Breast epithelium (tissue), 4 donors: Measurements from ENCODE around the gene SRGAP1. TPM values are rescaled to one million over a fixed set of nuclear protein-coding genes. Genes with fewer than 3 reads are reported as not detected.

Experiments used
- DNase-seq, 2 donors: peaks; one replicate each; pipeline ENCODE4 v3.0.0-alpha.2; 2019; ENCODE audit warnings: low spot score in 2 of 2
- H3K27ac ChIP-seq, 2 donors: fragments of 200-600 bp; sonication (generic) in 1 of 2; one replicate each; pipeline ENCODE4 v1.5.1; 2016 to 2019; ENCODE audit warnings: mild to moderate bottlenecking in 1 of 2
- H3K27me3 ChIP-seq, 2 donors: fragments of 200-600 bp; sonication (generic) in 1 of 2; one replicate each; pipeline versions ENCODE4 v1.5.1 to v1.6.0; 2017 to 2019; ENCODE audit warnings: control low read depth in 1 of 2, mild to moderate bottlenecking in 1 of 2
- H3K36me3 ChIP-seq: fragments of 200-600 bp; one replicate; pipeline ENCODE4 v1.5.1; 2019
- H3K4me1 ChIP-seq, 2 donors: fragments of 200-600 bp; sonication (generic); one replicate each; pipeline ENCODE4 v1.5.1; 2016 to 2019; ENCODE audit warnings: control low read depth in 1 of 2
- H3K4me3 ChIP-seq, 3 donors: fragments of 200-600 bp; sonication (generic); 1 replicate in 2 of 3; 2 replicates in 1 of 3; pipeline ENCODE4 v1.5.1; 2016 to 2019; ENCODE audit warnings: mild to moderate bottlenecking in 3 of 3, moderate library complexity in 2 of 3
- H3K9me3 ChIP-seq, 2 donors: fragments of 200-600 bp; sonication (generic) in 1 of 2; one replicate each; pipeline ENCODE4 v1.5.1; 2016 to 2019; ENCODE audit warnings: control low read depth in 1 of 2
- CTCF ChIP-seq, 3 donors: fragments of 450-650 bp; IDR thresholded peaks; one replicate each; pipeline ENCODE4 v1.5.1; 2016 to 2017; ENCODE audit warnings: antibody characterized with exemption in 3 of 3, mild to moderate bottlenecking in 3 of 3, moderate library complexity in 3 of 3
- POLR2A ChIP-seq: fragments of 450-650 bp; IDR thresholded peaks from one replicate; pipeline ENCODE4 v1.6.1; 2016; ENCODE audit warnings: antibody characterized with exemption, mild to moderate bottlenecking, moderate library complexity
- POLR2AphosphoS5 ChIP-seq, 3 donors: sonication (generic); formaldehyde crosslinking; IDR thresholded peaks; one replicate each; pipeline ENCODE4 v1.6.1; 2017; ENCODE audit warnings: antibody characterized with exemption in 3 of 3
- intact Hi-C: fragments of 100-400 bp; cut with DNase I; formaldehyde crosslinking; loops from one replicate; pipeline ENCODE4 v1.15.1; 2023; ENCODE audit warnings: low total_unique reads
- total RNA-seq, 3 donors: library from RNA; depleted of rRNA; stranded (reverse); fragments of >200 nt; gene quantifications; one replicate each; pipeline ENCODE4 v1.1.0, GENCODE V29; 2016

Gene SRGAP1
- total RNA-seq, 3 donors from 2014 or later = 20.3 to 58.7 (median 29.3) TPM

GRCh38 chr12:64058541-64059265, 214.2 kb downstream of the SRGAP1 start:
- no peak for TF ChIP-seq CTCF (IDR thresholded peaks at IDR 0.05)
- no peak for TF ChIP-seq POLR2AphosphoS5 (IDR thresholded peaks at IDR 0.05)
- TF ChIP-seq POLR2A = no peak
- intact Hi-C loops = no loop called here
- H3K4me3 ChIP-seq = no peak overlapping the region

GRCh38 chr12:64059685-64060084, 215.2 kb downstream of the SRGAP1 start:
- TF ChIP-seq CTCF (IDR thresholded peaks at IDR 0.05) (no peak), POLR2AphosphoS5 (IDR thresholded peaks at IDR 0.05) (no peak), POLR2A (no peak)
- intact Hi-C loops = no loop called here
- DNase-seq = no peak
- no peaks in the 10 kb centered on the region for H3K9me3 ChIP-seq
- H3K27me3 ChIP-seq = no peaks in the 10 kb centered on the region
- no peaks in the 10 kb centered on the region for H3K36me3 ChIP-seq
- H3K4me1 ChIP-seq = no peaks in the 10 kb centered on the region
- H3K27ac ChIP-seq = no peak overlapping the region
- H3K4me3 ChIP-seq = no peak overlapping the region

More at GRCh38 chr12:64058541-64059265, 214.2 kb downstream of the SRGAP1 start:
- no peak for DNase-seq
- no peaks in the 10 kb centered on the region for H3K9me3 ChIP-seq
- no peaks in the 10 kb centered on the region for H3K4me1 ChIP-seq
- no peak overlapping the region for H3K27ac ChIP-seq
- H3K36me3 ChIP-seq = no peaks in the 10 kb centered on the region
- H3K27me3 ChIP-seq = no peaks in the 10 kb centered on the region

- no peaks in the 10 kb centered on the region for H3K4me1 ChIP-seq
- DNase-seq = no peak
- H3K9me3 ChIP-seq = no peaks in the 10 kb centered on the region
- no peaks in the 10 kb centered on the region for H3K27me3 ChIP-seq
- H3K4me3 ChIP-seq = no peak overlapping the region
- H3K36me3 ChIP-seq = no peaks in the 10 kb centered on the region
- intact Hi-C loops = no loop called here
- TF ChIP-seq CTCF (IDR thresholded peaks at IDR 0.05) (no peak), POLR2AphosphoS5 (IDR thresholded peaks at IDR 0.05) (no peak), POLR2A (no peak)
- H3K27ac ChIP-seq = no peak overlapping the region
Observed at GRCh38 chr12:64061868-64062375, 217.4 kb downstream of the SRGAP1 start.

GRCh38 chr12:64063121-64063520, 218.6 kb downstream of the SRGAP1 start:
- no peaks in the 10 kb centered on the region for H3K36me3 ChIP-seq
- H3K4me1 ChIP-seq = no peaks in the 10 kb centered on the region
- H3K27me3 ChIP-seq = no peaks in the 10 kb centered on the region
- no peak for DNase-seq
- TF ChIP-seq POLR2A (no peak), CTCF (IDR thresholded peaks at IDR 0.05) (no peak), POLR2AphosphoS5 (IDR thresholded peaks at IDR 0.05) (no peak)
- no peaks in the 10 kb centered on the region for H3K9me3 ChIP-seq
- no peak overlapping the region for H3K27ac ChIP-seq
- H3K4me3 ChIP-seq = no peak overlapping the region
- intact Hi-C loops = no loop called here

GRCh38 chr12:64064240-64064639, 219.7 kb downstream of the SRGAP1 start:
- TF ChIP-seq CTCF (IDR thresholded peaks at IDR 0.05) (no peak), POLR2A (no peak), POLR2AphosphoS5 (IDR thresholded peaks at IDR 0.05) (no peak)
- intact Hi-C loops = no loop called here

More at GRCh38 chr12:64064240-64064639, 219.7 kb downstream of the SRGAP1 start:
- no peaks in the 10 kb centered on the region for H3K4me1 ChIP-seq
- no peak overlapping the region for H3K4me3 ChIP-seq
- H3K27ac ChIP-seq = no peak overlapping the region
- H3K36me3 ChIP-seq = no peaks in the 10 kb centered on the region
- no peaks in the 10 kb centered on the region for H3K27me3 ChIP-seq
- DNase-seq = no peak
- no peaks in the 10 kb centered on the region for H3K9me3 ChIP-seq
